Activated T-cell treated with anti-CD3 and anti-CD28 coated beads, Interleukin-2, amount 50 U/mL, for 1 hour (primary cell): ENCODE results near the gene TBC1D5.
"Not testable (repeated sequence)": the region's sequence is repeated elsewhere in the genome, so short reads cannot be mapped to it uniquely, and the experiment has no call there.

Experiments used
- DNase-seq: peaks from one replicate; pipeline ENCODE4 v3.0.0-alpha.2; 2020

Gene TBC1D5

DNA sequence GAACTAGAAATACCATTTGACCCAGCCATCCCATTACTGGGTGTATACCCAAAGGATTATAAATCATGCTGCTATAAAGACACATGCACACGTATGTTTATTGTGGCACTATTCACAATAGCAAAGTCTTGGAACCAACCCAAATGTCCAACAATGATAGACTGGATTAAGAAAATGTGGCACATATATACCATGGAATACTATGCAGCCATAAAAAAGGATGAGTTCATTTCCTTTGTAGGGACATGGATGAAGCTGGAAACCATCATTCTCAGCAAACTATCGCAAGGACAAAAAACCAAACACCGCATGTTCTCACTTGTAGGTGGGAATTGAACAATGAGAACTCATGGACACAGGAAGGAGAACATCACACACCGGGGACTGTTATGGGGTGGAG is 210.0 kb downstream of the TBC1D5 start:
- DNase-seq: not testable (repeated sequence)

GRCh38 chr3:17529677-17530076 is 212.8 kb downstream of the TBC1D5 start:
- DNase-seq: no peak

DNA sequence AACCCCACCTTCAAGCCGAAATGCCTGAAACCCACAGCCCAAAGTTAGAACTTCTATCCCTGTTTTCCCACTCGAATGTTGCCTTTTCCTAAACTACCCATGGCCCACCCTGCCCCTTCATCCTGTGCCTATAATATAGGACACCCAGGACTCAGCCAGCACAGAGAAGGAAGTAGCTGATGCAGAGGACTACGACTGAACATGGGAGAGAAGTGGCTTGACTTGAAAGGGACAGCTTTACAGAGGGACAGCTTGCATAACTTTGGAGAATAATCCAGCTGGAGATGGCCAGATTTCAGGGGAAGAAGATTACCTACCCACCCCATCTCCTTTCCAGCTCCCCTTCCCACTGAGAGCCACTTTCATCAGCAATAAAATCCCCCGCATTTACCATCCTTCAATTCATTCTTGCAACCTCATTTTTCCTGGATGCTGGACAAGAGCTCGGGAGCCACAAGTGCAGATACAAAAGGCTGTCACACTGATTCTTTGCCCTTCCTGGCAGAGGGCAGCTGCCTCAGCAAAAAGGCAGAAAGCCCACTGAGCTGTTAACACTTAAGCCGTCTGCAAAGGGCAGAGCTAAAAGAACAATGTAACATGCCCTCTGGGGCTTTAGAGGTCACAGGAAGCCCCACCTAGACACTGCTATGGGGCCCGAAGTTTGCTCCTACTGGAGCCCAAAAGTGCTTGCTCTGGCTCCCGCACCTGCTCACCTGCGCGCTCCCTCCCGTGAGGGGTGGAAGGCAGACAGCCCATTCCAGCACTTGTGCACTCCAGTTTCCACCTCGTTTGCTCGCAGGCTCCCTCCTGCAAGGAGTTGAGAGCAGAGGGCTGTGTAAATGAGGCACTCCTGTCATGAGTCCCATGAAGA is 224.0 kb downstream of the TBC1D5 start:
- no peak for DNase-seq

GRCh38 chr3:17515445-17516234 is 226.8 kb downstream of the TBC1D5 start:
- DNase-seq: no peak

DNA sequence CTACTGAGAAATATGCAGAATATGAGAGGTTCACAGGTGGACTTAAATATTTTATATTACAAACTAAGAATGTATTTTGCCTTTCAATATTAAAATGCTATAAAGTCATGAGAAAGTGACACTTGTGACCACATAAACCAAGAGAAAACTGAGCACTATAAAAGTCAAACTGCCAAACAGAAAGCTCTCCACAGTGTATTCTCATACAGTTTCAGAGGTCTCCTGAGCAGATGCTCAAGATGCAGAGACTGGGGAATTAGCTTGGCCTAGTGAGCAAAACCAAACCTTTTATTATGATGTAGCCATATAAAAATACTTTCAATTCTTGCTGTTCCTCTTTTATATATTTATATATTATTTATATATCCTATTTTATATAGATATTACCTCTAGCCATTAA is 227.8 kb downstream of the TBC1D5 start:
- no peak for DNase-seq

DNA sequence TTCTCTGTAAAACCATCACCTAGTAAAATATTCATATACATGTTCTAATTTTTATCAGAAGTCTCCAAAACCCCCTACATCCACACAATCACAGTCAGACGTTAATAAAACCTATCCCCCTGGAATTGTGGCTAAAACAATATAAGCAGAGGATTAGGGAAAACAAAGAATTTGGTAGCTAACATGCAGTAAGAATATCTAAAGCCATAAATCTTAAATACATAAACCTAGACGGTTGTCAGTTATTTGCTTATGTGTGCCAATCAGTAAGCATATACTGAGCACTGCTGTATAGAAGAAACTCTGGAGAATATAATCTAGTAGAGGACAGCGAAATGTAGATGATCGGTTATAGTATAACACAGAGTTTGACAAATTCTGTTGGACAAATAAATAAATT is 232.2 kb downstream of the TBC1D5 start:
- no peak for DNase-seq

GRCh38 chr3:17508180-17508752 is 234.2 kb downstream of the TBC1D5 start:
- no peak for DNase-seq

- no peak for DNase-seq
Observed at GRCh38 chr3:17507480-17507879, 235.0 kb downstream of the TBC1D5 start.

DNA sequence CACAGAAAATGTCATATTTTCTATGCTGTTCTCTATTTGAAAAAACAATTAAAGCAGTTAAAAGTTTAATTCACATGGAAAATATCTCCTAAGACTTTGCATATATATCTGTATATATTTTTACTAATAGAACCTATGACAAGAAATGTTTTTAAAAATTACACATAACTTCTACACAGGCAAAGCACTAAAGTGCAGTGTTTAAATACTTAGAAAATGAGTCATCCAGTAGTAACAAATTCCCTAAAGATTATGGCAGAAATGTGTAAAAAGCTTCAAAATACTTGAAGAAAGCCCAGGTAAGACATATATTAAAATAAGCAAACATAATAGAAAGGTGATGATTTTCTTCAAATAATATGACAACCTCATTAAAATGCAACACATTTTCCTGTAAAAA is 236.6 kb downstream of the TBC1D5 start:
- DNase-seq: no peak

DNA sequence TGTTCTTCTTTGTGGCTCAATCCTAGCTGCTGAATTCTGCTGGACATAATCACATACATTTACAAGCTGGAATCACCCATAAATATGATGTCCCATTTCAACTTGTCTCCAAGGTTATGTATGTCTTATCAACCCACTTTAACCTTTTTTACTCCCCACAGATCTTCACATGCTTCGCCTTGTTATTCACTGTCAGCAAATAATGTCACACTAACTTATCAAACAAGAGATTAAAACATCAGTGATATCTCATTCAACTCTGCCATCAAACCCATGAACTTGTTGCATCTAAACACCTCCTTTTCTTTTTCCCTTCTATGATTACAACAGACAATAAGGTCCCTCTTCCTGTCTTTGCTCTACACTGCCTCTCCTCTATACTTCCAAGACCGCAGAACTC is 240.7 kb downstream of the TBC1D5 start:
- DNase-seq: no peak

- no peak for DNase-seq
Observed at GRCh38 chr3:17500618-17501017, 241.8 kb downstream of the TBC1D5 start.

- DNase-seq: no peak
Observed at GRCh38 chr3:17494117-17494809, 248.2 kb downstream of the TBC1D5 start.

DNA sequence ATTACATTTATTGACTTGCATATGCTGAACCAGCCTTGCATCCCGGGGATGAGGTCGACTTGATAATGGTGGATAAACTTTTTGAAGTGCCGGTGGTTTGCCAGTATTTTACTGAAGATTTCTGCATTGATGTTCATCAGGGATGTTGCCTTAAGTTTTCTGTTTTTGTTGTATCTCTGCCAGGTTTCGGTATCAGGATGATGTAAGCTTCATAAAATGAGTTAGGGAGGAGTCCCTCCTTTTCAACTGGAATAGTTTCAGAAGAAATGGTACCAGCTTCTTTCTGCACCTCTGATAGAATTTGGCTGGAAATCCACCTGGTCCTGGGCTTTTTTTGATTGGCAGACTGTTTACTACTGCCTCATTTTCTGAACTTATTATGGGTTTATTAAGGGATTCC is 250.8 kb downstream of the TBC1D5 start:
- no peak for DNase-seq

- not testable (repeated sequence) for DNase-seq
Observed at GRCh38 chr3:17491190-17491589, 251.2 kb downstream of the TBC1D5 start.

- DNase-seq: no peak
Observed at GRCh38 chr3:17489139-17489538, 253.3 kb downstream of the TBC1D5 start.

- DNase-seq: no peak
Observed at GRCh38 chr3:17481116-17481515, 261.3 kb downstream of the TBC1D5 start.

GRCh38 chr3:17479681-17480405 is 262.6 kb downstream of the TBC1D5 start:
- DNase-seq: no peak

GRCh38 chr3:17478673-17479072 is 263.8 kb downstream of the TBC1D5 start:
- no peak for DNase-seq

DNA sequence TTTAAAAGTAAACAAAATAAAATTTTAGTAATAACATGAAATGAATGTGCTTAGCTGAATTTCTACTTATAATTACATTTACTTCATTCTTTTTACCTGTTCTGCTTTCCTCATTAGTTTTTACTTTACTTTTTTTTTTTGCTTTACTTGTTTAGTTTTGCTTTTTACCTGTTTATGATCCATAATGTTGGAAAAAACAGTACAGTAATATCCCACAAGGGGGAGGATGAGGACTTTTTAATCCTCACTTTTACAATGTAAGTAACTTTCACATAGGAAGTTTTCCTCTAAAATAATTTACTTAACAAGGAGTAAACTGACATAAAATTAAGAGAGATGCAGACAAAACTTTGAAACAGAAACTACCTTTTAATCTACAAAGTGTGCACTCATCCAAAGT is 268.7 kb downstream of the TBC1D5 start:
- no peak for DNase-seq

- no peak for DNase-seq
Observed at GRCh38 chr3:17469954-17470353, 272.5 kb downstream of the TBC1D5 start.

GRCh38 chr3:17469520-17469919 is 272.9 kb downstream of the TBC1D5 start:
- no peak for DNase-seq

- DNase-seq: no peak
Observed at GRCh38 chr3:17466028-17466427, 276.4 kb downstream of the TBC1D5 start.
